ENCODE results near the gene TLK1.

DNA sequence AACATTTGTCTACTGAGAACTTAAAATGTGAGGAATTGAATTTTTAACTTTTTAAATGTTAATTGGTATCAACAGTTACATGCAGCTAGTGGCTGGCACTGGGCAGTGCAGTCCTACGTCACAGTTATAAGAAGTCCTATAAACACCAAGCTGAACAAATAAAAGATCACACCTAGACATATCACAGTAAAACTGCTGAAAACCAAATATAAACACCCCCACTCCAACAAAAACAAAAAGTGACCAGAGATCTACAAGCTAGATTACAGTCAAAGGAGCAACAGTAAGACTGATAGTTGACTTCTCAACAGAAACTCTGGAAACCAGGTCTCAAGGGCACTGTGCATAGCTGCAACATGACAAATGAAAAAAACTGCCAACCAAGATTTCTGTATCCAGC is 19.4 kb downstream of the TLK1 start:
- TF ChIP-seq POLR2A (IDR thresholded peaks at IDR 0.05) = no peak
- no peak for TF ChIP-seq CTCF (IDR thresholded peaks at IDR 0.05)

All from thyroid gland (tissue), 4 donors.